Brain microvascular endothelial cell (primary cell): ENCODE data around the gene ADISSP.
A peak's percentile ranks its signal among the peaks of the same experiment; 100 is the strongest.

Experiments used
- DNase-seq: peaks from one replicate; pipeline ENCODE4 v3.0.0-alpha.2; 2020
- H3K27ac ChIP-seq: fragments of 250-450 bp; sonication (Bioruptor Pico); 2 replicates; pipeline ENCODE4 v1.5.1; 2020; ENCODE audit warnings: mild to moderate bottlenecking, moderate library complexity
- H3K27me3 ChIP-seq: fragments of 250-450 bp; sonication (Bioruptor Pico); replicated peaks from 2 replicates; pipeline ENCODE4 v1.5.1; 2020; ENCODE audit warnings: mild to moderate bottlenecking
- H3K36me3 ChIP-seq: fragments of 250-450 bp; sonication (Bioruptor Pico); replicated peaks from 2 replicates; pipeline ENCODE4 v1.5.1; 2020; ENCODE audit warnings: mild to moderate bottlenecking
- H3K4me3 ChIP-seq: 2 replicates; pipeline ENCODE4 v1.5.1; 2011; ENCODE audit warnings: low read depth, mild to moderate bottlenecking, control low read depth, low read length, moderate library complexity
- CTCF ChIP-seq: IDR thresholded peaks from 2 replicates; pipeline ENCODE4 v1.5.1; 2011; ENCODE audit warnings: low read depth, mild to moderate bottlenecking, moderate library complexity, low read length, control low read depth, inconsistent platforms; ENCODE audit errors: missing control alignments
- in situ Hi-C: cut with HindIII; loops from 2 replicates; pipeline ENCODE4 v1.10.0; 2017; ENCODE audit warnings: low sequenced_read_pairs, low pct_ligation_motif_present

ADISSP gene

GRCh38 chr20:3812259-3812681, 44.7 kb upstream of the ADISSP start:
- no peak overlapping the region for H3K4me3 ChIP-seq
- H3K27ac ChIP-seq = peak overlapping the region; percentile 84
- H3K36me3 ChIP-seq = no peaks in the 10 kb centered on the region
- in situ Hi-C loops = no loop called here
- H3K27me3 ChIP-seq = no peaks in the 10 kb centered on the region
- DNase-seq = no peak
- TF ChIP-seq CTCF = no peak

GRCh38 chr20:3811467-3812258, 44.1 kb upstream of the ADISSP start:
- peak overlapping the region; percentile 84 for H3K27ac ChIP-seq
- TF ChIP-seq CTCF = no peak
- H3K36me3 ChIP-seq = no peaks in the 10 kb centered on the region
- in situ Hi-C loops = no loop called here
- no peaks in the 10 kb centered on the region for H3K27me3 ChIP-seq
- peak; percentile 95 for DNase-seq
- peak overlapping the region; percentile 40 for H3K4me3 ChIP-seq

- no peak overlapping the region for H3K27ac ChIP-seq
- no peaks in the 10 kb centered on the region for H3K27me3 ChIP-seq
- H3K4me3 ChIP-seq = no peak overlapping the region
- TF ChIP-seq CTCF = no peak
- no peak for DNase-seq
- in situ Hi-C loops = no loop called here
- H3K36me3 ChIP-seq = peaks cover 4% of the 10 kb centered on the region
These were observed 41.0 kb upstream of the ADISSP start for GRCh38 chr20:3808544-3808943.

GRCh38 chr20:3804781-3805180, 37.2 kb upstream of the ADISSP start:
- TF ChIP-seq CTCF = no peak
- H3K27ac ChIP-seq = no peak overlapping the region
- no peak for DNase-seq
- no peak overlapping the region for H3K4me3 ChIP-seq
- H3K36me3 ChIP-seq = peaks cover 19% of the 10 kb centered on the region
- H3K27me3 ChIP-seq = no peaks in the 10 kb centered on the region
- in situ Hi-C loops = no loop called here

GRCh38 chr20:3804254-3804751, 36.8 kb upstream of the ADISSP start:
- H3K4me3 ChIP-seq = no peak overlapping the region
- peaks cover 19% of the 10 kb centered on the region for H3K36me3 ChIP-seq
- H3K27ac ChIP-seq = no peak overlapping the region
- H3K27me3 ChIP-seq = no peaks in the 10 kb centered on the region
- in situ Hi-C loops = no loop called here
- DNase-seq = no peak
- TF ChIP-seq CTCF = no peak
